Lower leg skin (tissue), 4 donors: ENCODE data around the gene CD200. TPM values are rescaled to one million over a fixed set of nuclear protein-coding genes. Genes with fewer than 3 reads are reported as not detected.

ENCODE experiments used
- DNase-seq, 2 donors: peaks; one replicate each; pipeline ENCODE4 v3.0.0-alpha.2; 2019; ENCODE audit warnings: low spot score in 2 of 2
- H3K4me3 ChIP-seq: fragments of 200-600 bp; sonication (generic); 2 replicates; pipeline ENCODE4 v1.5.1; 2017; ENCODE audit warnings: mild to moderate bottlenecking, low read depth; ENCODE audit not compliant: poor library complexity, severe bottlenecking
- CTCF ChIP-seq, 3 donors: fragments of 450-650 bp; IDR thresholded peaks; one replicate each; pipeline ENCODE4 v1.5.1; 2016; ENCODE audit warnings: antibody characterized with exemption in 3 of 3, mild to moderate bottlenecking in 3 of 3, moderate library complexity in 2 of 3
- POLR2A ChIP-seq, 2 donors: fragments of 450-650 bp; IDR thresholded peaks; one replicate each; pipeline ENCODE4 v1.6.1; 2016 to 2017; ENCODE audit warnings: antibody characterized with exemption in 2 of 2, mild to moderate bottlenecking in 1 of 2, moderate library complexity in 1 of 2
- WGBS, 2 donors: methylation state at CpG; one replicate each; pipeline ENCODE4 v1.1.5; 2018; 5-methylcytosine and 5-hydroxymethylcytosine counted together
- intact Hi-C: fragments of 100-400 bp; cut with DNase I; formaldehyde crosslinking; loops from one replicate; pipeline ENCODE4 v1.15.0; 2023; ENCODE audit warnings: low total_unique reads
- total RNA-seq, 4 donors: library from RNA; depleted of rRNA; stranded (reverse); fragments of >200 nt; gene quantifications; one replicate each; pipeline ENCODE4 v1.1.0, GENCODE V29; 2016

The CD200 gene
- total RNA-seq, 4 donors from 2014 or later, result 2.7 to 8.2 (median 5.6) TPM

- H3K4me3 ChIP-seq, result no peak overlapping the region
- intact Hi-C loops, result no loop called here
- DNase-seq, result no peak
- no peak for TF ChIP-seq POLR2A (IDR thresholded peaks at IDR 0.05)
- TF ChIP-seq CTCF (IDR thresholded peaks at IDR 0.05), result no peak
- WGBS, 2 donors, result 60 to 63% methylated on average over 3 of the region's 3 CpGs
Observed at GRCh38 chr3:112393360-112393728, 60.4 kb downstream of the CD200 start.

- no peak overlapping the region for H3K4me3 ChIP-seq
- WGBS, 2 donors, result 47 to 52% methylated on average over 4 of the region's 4 CpGs
- TF ChIP-seq CTCF (IDR thresholded peaks at IDR 0.05) (no peak), POLR2A (IDR thresholded peaks at IDR 0.05) (no peak)
- no peak for DNase-seq
- intact Hi-C loops, result no loop called here
Observed at GRCh38 chr3:112394003-112394640, 61.2 kb downstream of the CD200 start.

GRCh38 chr3:112395181-112395895 lies 62.4 kb downstream of the CD200 start:
- 45 to 48% methylated on average over 5 of the region's 5 CpGs for WGBS, 2 donors
- DNase-seq, result no peak
- TF ChIP-seq CTCF (IDR thresholded peaks at IDR 0.05) (no peak), POLR2A (IDR thresholded peaks at IDR 0.05) (no peak)
- intact Hi-C loops, result no loop called here
- H3K4me3 ChIP-seq, result no peak overlapping the region

- DNase-seq, result no peak
- TF ChIP-seq CTCF (IDR thresholded peaks at IDR 0.05) (no peak), POLR2A (IDR thresholded peaks at IDR 0.05) (no peak)
- H3K4me3 ChIP-seq, result no peak overlapping the region
- intact Hi-C loops, result no loop called here
- WGBS, 2 donors, result 0% methylated on average over 1 of the region's 1 CpG
Observed at GRCh38 chr3:112395896-112396290, 62.9 kb downstream of the CD200 start.

GRCh38 chr3:112397556-112397955 lies 64.6 kb downstream of the CD200 start:
- intact Hi-C loops, result no loop called here
- no peak for TF ChIP-seq CTCF (IDR thresholded peaks at IDR 0.05)
- no peak for TF ChIP-seq POLR2A (IDR thresholded peaks at IDR 0.05)
- no peak for DNase-seq
- H3K4me3 ChIP-seq, result no peak overlapping the region
